WI38 (cell line): ENCODE data around the gene FICD.

Experiments used
- H3K4me3 ChIP-seq: 2 replicates; pipeline ENCODE4 v1.5.1; 2011; ENCODE audit warnings: low read depth, mild to moderate bottlenecking, control low read depth, low read length
- CTCF ChIP-seq: IDR thresholded peaks from 2 replicates; pipeline ENCODE4 v1.5.1; 2012; ENCODE audit warnings: low read depth, mild to moderate bottlenecking, control low read depth, low read length

FICD gene

GRCh38 chr12:108516511-108517275 lies 1.6 kb downstream of the FICD start:
- TF ChIP-seq CTCF, result no peak
- H3K4me3 ChIP-seq, result no peak overlapping the region

GRCh38 chr12:108517288-108518100 lies 2.4 kb downstream of the FICD start:
- H3K4me3 ChIP-seq, result no peak overlapping the region
- TF ChIP-seq CTCF, result no peak

- TF ChIP-seq CTCF, result no peak
- H3K4me3 ChIP-seq, result no peak overlapping the region
These were observed 3.1 kb downstream of the FICD start for GRCh38 chr12:108518101-108518715.

GRCh38 chr12:108518716-108519496 lies 3.8 kb downstream of the FICD start:
- no peak for TF ChIP-seq CTCF

GRCh38 chr12:108519558-108519957 lies 4.5 kb downstream of the FICD start:
- H3K4me3 ChIP-seq, result no peak overlapping the region
- TF ChIP-seq CTCF, result no peak

More at GRCh38 chr12:108518716-108519496, 3.8 kb downstream of the FICD start:
- no peak overlapping the region for H3K4me3 ChIP-seq

GRCh38 chr12:108523365-108523764 lies 8.3 kb downstream of the FICD start:
- H3K4me3 ChIP-seq, result no peak overlapping the region
- no peak for TF ChIP-seq CTCF
